ENCODE data around the gene INPP5B.

The INPP5B gene

DNA sequence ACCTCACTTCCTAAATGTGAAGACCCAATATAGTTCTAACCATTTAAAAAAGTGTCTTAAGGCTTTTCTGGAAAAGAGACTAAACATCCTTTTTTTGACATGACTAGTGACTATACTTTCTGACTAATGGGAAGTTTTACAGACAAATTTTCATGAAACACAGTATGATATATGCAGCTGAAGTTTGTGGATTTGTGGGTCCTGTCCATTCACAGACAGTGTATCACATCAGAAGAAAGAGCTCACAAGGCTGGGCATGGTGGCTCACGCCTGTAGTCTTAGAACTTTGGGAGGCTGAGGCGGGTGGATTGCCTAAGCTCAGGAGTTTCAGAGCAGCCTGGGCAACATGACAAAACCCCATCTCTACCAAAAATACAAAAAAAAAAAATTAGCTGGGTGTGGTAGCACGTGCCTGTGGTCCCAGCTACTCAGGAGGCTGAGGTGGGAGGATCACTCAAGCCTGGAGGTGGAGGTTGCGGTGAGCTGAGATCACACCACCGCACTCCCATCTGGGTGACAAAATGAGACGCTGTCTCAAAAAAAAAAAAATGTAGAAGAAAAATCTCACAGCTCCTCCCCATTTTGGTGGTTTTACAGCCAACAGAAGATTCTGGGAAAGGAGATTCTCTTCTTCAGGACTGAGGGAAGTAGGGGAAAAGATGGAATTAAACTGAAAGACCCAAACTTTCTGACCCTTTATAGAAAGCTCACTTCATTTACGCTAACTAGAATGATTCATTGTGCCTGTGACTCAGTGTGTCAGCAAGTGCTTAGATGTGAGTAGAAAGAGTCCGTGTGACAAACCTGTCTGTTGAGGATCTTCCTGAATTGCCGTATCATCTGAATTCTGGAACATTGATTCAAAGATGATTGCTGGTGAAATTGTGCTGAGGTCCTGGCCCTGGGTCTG, 123.7 kb downstream of the INPP5B start:
- DNase-seq = no peak
- in situ Hi-C loops (cut with HindIII; ENCODE audit: low pct_ligation_motif_present, low pct_unique_long_range_greater_than_20kb, low sequenced_read_pairs) = no loop called here

DNA sequence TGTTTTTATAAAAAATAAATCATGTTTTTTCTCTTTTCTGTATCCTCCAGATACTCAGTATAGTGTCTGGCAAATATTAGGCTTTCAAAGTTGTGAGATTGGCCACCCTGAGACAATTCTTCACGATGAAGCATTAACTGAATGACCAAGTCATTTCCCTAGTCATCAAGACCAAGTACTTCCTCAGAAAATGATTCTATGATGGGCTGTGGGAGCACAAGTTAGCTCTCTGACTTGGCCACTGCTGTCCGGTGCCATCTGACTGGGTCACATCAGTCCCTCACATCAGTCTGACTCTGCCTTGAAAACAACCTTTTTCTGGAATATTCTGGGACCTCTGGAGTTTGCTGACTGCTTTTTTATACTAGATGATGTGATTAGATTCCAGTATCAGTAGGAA, 125.4 kb downstream of the INPP5B start:
- in situ Hi-C loops (cut with HindIII; ENCODE audit: low pct_ligation_motif_present, low pct_unique_long_range_greater_than_20kb, low sequenced_read_pairs) = no loop called here

GRCh38 chr1:37817481-37817880, 129.4 kb downstream of the INPP5B start:
- no peak for DNase-seq

More for the DNA sequence above, 125.4 kb downstream of the INPP5B start:
- no peak for DNase-seq

DNA sequence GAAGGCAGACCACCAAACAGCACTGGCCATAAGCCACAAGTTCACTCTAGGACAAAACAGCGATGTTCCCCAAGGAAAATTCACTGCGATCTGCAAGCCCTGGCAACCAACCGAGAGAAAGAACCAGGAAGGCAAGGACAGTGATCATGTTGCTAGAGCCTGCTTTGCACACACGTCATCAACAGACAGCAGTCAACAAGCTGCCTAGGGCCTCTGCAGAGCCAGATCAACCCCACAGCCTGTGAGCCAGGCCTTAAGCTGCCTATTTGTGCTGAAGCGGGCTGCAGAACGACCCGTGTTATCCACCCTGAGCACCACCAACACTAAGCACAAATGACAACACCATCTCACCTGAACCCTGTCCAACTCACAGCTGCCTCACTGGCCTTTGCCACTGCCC, 132.6 kb downstream of the INPP5B start:
- in situ Hi-C loops (cut with HindIII; ENCODE audit: low pct_ligation_motif_present, low pct_unique_long_range_greater_than_20kb, low sequenced_read_pairs) = no loop called here
- DNase-seq = no peak

More at GRCh38 chr1:37817481-37817880, 129.4 kb downstream of the INPP5B start:
- in situ Hi-C loops (cut with HindIII; ENCODE audit: low pct_ligation_motif_present, low pct_unique_long_range_greater_than_20kb, low sequenced_read_pairs) = no loop called here

- no peak for DNase-seq
- in situ Hi-C loops (cut with HindIII; ENCODE audit: low pct_ligation_motif_present, low pct_unique_long_range_greater_than_20kb, low sequenced_read_pairs) = no loop called here
These were observed 133.2 kb downstream of the INPP5B start for GRCh38 chr1:37813529-37814145.

- in situ Hi-C loops (cut with HindIII; ENCODE audit: low pct_ligation_motif_present, low pct_unique_long_range_greater_than_20kb, low sequenced_read_pairs) = no loop called here
- peak; percentile 78 for DNase-seq
These were observed 135.7 kb downstream of the INPP5B start for GRCh38 chr1:37811027-37811655.

Data from ACHN (cell line).